HG02798 (cell line): ENCODE data around the gene SNAPC5.
"Not testable (repeated sequence)": the region's sequence is repeated elsewhere in the genome, so short reads cannot be mapped to it uniquely, and the experiment has no call there.

Experiments used
- ATAC-seq: cut with Tn5 transposase; IDR thresholded peaks from one replicate; pipeline ENCODE4 v1.9.1; 2021; ENCODE audit warnings: mild to moderate bottlenecking; ENCODE audit not compliant: unreplicated experiment, poor library complexity

The SNAPC5 gene

DNA sequence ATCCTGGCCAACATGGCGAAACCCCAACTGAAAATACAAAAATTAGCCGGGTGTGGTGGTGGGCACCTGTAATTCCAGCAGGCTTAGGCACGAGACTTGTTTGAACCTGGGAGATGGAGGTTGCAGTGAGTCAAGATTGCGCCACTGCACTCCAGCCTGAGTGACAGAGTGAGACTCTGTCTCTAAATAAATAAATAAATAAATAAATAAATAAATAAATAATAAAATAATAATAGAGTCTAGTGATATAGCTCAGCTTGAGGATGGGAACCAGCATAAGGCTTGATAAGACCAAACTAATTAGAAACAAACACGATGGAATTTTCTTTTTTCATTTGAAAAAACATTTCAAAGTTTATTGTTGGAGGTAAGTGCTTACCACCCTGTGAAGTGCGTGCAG is 36.3 kb downstream of the SNAPC5 start:
- not testable (repeated sequence) for ATAC-seq

DNA sequence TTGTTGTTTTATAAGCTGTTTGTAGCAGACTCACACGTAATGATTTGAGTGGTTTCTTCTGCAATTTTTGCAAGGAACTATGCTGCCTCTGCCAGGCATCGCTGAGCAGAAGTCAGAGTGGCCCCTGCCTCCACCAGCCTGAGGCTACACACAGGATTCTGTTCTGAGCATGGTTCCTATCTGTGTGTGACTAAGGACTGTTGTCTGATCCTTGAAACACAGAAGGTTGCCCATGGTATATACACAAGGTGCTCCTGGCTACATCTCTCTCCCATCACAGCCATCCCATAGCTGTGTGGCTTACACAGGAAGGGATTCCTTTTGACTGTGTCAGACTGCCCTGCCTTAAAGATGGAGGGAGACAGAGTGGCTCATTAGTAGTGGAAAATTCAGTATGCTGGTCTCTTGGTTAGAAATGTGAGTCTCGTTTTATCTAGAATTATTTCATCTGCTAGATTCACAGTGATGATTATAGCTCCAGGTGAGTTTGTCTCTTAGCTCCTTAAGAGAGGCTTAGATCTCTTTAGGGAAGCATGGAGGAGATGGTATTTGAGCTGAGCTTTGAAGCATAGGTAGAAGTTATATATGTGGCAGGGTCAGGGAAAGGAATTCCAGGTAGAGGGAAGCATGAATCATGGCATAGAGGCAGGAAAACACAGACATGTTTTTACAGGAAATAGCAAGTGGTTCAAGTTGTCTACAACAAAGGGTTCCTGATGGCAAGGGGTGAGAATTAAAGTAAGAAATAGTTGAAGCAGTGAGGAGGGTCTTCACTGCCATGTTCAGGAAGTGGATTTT is 37.5 kb downstream of the SNAPC5 start:
- no peak for ATAC-seq

DNA sequence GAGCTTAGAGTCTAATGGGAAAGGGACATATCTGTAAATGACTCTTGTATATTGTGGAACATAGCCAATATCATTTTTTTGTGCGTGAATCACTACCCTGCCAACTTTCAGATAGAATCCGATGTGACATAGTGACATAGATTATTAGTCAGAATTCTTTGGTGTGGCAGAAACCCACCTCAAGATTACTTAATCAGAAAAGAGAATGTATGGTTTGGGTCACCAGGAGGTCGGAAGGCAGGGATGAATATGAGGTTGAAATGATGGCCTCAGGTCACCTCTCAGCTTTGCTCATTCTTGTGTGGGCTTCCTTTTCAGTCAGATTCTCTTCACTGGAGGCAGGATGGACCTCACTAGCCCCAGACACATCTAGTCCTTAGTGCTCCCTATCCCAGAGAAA is 41.4 kb downstream of the SNAPC5 start:
- ATAC-seq = no peak

DNA sequence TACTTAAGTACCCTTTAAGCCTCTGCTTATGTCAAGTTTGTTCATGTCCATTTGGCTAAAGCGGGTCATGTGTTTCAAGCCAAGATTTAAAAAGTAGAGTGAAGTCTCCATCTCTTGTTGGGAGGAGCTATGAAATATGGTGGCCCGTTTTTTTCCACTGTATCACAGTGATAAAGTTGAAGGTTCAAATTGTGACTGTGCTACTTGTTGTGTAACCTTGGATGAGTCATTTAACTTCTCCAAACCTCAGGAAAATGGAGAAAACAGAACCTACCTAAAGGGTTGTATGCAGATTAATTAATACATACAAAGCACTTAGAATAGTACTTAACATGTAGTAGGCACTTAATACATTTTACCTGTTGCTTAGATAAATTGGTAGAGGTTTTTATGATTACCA is 43.4 kb downstream of the SNAPC5 start:
- ATAC-seq = no peak

DNA sequence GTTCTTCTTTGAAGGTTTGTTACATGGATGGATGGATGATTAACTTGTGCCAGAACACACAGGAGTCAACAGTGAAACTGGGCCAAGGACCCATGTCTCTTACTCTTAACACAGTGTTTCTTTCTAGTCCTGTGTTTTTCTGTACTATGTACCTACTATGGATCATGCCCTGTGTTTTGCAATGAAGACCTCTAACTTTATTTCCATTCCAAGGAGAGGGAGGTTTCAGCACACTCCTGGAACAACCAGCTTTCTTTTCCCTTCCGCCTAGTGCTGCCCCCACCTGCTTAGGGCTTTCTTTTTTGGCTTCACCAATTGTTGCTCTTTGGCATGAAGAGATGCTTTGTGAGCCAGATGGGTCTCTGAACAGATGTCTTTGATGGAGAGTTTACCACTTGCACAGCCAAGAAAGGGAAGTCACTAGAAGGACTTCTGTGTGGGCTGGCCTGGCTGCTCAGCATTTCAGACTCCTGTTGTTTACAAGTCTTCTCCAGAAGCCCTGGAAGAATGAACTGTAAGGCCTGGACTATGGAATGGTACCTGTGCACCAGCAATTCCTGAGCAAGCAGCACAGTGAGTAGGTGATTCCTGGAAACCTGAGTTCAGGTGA is 44.5 kb downstream of the SNAPC5 start:
- no peak for ATAC-seq

DNA sequence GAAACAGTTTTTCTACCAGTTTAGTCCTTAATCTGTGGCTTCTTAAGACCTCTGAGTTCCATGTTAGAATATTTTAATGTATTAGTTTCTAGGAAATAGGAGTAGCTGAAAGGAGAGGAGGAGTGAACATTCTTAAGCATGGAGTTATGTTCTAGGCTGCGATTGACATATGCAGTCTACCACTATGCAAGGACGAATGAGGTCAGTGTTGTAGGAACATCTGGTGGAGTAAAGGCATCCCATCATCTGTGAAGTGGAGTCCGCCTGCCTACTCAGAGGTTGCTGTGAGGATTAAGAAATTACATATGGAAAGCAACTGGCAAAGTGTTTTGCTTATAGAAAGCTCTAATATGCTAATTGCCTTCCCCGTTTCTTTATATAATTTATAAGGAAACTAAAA is 45.1 kb downstream of the SNAPC5 start:
- ATAC-seq = no peak
